HFF-Myc (cell line): ENCODE measurements around the gene GABRB3.

Experiments used
- DNase-seq: peaks from one replicate; pipeline ENCODE4 v3.0.0-alpha.2; 2011; ENCODE audit warnings: low read depth; ENCODE audit errors: extremely low read depth
- H3K4me3 ChIP-seq: replicated peaks from 2 replicates; pipeline ENCODE4 v1.5.1; 2011; ENCODE audit warnings: low read depth, mild to moderate bottlenecking, control low read depth, low read length
- TF ChIP-seq, protein P1 (sequence below): IDR thresholded peaks from 2 replicates; pipeline ENCODE4 v1.5.1; 2012; ENCODE audit warnings: mild to moderate bottlenecking, low read depth, low read length, control low read depth; ENCODE audit errors: missing control alignments

The GABRB3 gene

GRCh38 chr15:26561130-26561529, 211.7 kb downstream of the GABRB3 start:
- DNase-seq: no peak
- TF ChIP-seq, protein P1, sequence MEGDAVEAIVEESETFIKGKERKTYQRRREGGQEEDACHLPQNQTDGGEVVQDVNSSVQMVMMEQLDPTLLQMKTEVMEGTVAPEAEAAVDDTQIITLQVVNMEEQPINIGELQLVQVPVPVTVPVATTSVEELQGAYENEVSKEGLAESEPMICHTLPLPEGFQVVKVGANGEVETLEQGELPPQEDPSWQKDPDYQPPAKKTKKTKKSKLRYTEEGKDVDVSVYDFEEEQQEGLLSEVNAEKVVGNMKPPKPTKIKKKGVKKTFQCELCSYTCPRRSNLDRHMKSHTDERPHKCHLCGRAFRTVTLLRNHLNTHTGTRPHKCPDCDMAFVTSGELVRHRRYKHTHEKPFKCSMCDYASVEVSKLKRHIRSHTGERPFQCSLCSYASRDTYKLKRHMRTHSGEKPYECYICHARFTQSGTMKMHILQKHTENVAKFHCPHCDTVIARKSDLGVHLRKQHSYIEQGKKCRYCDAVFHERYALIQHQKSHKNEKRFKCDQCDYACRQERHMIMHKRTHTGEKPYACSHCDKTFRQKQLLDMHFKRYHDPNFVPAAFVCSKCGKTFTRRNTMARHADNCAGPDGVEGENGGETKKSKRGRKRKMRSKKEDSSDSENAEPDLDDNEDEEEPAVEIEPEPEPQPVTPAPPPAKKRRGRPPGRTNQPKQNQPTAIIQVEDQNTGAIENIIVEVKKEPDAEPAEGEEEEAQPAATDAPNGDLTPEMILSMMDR: no peak
- H3K4me3 ChIP-seq: no peak overlapping the region

- H3K4me3 ChIP-seq: no peak overlapping the region
- DNase-seq: no peak
- TF ChIP-seq, protein P1: no peak
Measured at GRCh38 chr15:26555898-26556297, 217.0 kb downstream of the GABRB3 start.

DNA sequence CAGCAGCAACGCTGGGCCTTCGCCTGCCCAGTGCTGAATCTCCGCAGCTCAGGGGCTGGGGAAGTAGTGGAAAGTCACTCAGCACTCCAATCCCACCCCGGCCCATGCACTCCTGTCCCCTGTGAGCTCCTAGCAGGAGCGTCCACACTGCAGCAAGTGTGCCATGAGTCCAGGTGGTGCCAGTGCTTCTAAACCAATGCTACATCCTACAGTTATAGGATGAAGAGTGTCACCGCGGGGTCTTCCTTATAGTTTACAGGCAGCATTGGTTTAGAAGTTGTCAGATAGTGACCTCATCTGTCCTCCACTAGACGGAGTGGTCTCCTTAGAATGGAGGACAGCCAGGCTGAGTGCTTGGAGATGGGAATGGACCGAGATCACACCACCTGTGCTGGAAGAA, 221.4 kb downstream of the GABRB3 start:
- H3K4me3 ChIP-seq: no peak overlapping the region
- DNase-seq: no peak
- TF ChIP-seq, protein P1: no peak

DNA sequence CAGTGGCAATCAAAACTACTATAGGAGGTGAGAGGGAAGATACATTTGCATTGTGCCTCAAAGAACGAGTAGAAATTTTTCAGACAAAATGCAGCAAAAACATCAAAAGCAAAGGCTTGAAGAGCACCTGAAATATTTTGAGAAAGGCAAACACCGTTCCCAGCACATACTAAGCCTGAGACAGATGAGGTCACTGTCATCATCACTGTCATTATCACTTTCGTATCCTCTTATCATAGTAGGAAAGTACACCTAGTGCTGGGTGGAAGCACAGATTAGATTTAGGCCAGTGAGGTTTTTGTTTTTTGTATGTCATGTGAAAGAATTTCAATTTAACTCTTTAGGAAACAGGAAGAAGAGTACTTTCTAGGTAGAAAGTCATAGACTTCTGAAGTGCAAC, 222.0 kb downstream of the GABRB3 start:
- TF ChIP-seq, protein P1: no peak
- DNase-seq: no peak
- H3K4me3 ChIP-seq: no peak overlapping the region

- DNase-seq: no peak
- TF ChIP-seq, protein P1: no peak
Measured at GRCh38 chr15:26537663-26538062, 235.2 kb downstream of the GABRB3 start.

DNA sequence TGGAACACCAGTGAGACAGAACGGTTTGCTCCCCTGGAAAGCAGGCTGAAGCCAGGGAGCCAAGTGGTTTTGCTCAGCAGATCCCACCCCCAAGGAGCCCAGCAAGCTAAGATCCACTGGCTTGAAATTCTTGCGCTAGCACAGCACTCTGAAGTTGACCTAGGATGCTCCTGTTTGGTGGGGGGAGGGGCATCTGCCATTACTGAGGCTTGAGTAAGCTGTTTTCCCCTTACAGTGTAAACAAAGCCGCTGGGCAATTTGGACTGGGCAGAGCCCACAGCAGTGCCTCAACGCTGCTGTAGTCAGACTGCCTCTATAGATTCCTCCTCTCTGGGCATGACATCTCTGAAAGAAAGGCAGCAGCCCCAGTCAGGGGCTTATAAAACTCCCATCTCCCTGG, 241.4 kb downstream of the GABRB3 start:
- H3K4me3 ChIP-seq: no peak overlapping the region
- TF ChIP-seq, protein P1: no peak
- DNase-seq: no peak

More at GRCh38 chr15:26537663-26538062, 235.2 kb downstream of the GABRB3 start:
- H3K4me3 ChIP-seq: no peak overlapping the region

DNA sequence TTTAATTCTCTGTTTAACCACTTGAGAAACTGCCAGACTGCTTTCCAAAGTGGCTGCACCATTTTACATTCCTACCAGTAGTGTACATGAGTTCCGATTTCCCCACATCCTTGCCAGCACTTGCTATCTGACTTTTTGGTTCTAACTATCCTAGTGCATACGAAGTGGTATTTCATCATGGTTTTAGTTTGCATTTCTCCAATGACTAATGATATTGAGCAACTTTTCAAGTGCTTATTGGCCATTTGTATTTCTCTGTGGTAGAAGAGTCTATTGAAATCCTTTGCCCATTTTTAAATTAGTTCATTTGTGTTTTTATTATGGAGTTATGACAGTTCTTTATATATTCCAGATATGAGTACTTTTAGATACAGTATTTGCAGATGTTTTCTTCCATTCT, 247.8 kb downstream of the GABRB3 start:
- TF ChIP-seq, protein P1: no peak
- no peak for DNase-seq
- H3K4me3 ChIP-seq: no peak overlapping the region
